HFF-Myc (cell line): Measurements from ENCODE around the gene DACH1.

Experiments used
- DNase-seq: peaks from one replicate; pipeline ENCODE4 v3.0.0-alpha.2; 2011; ENCODE audit warnings: low read depth; ENCODE audit errors: extremely low read depth
- H3K4me3 ChIP-seq: replicated peaks from 2 replicates; pipeline ENCODE4 v1.5.1; 2011; ENCODE audit warnings: low read depth, mild to moderate bottlenecking, control low read depth, low read length
- CTCF ChIP-seq: IDR thresholded peaks from 2 replicates; pipeline ENCODE4 v1.5.1; 2012; ENCODE audit warnings: mild to moderate bottlenecking, low read depth, low read length, control low read depth; ENCODE audit errors: missing control alignments

The DACH1 gene

GRCh38 chr13:71597150-71597549 lies 269.9 kb downstream of the DACH1 start:
- no peak for DNase-seq
- no peak overlapping the region for H3K4me3 ChIP-seq
- TF ChIP-seq CTCF = no peak

- no peak for TF ChIP-seq CTCF
Measured at GRCh38 chr13:71596116-71596515, 270.9 kb downstream of the DACH1 start.

GRCh38 chr13:71593566-71593965 lies 273.4 kb downstream of the DACH1 start:
- no peak for TF ChIP-seq CTCF
- H3K4me3 ChIP-seq = no peak overlapping the region
- no peak for DNase-seq

More at GRCh38 chr13:71596116-71596515, 270.9 kb downstream of the DACH1 start:
- DNase-seq = no peak
- H3K4me3 ChIP-seq = no peak overlapping the region

GRCh38 chr13:71591374-71591773 lies 275.6 kb downstream of the DACH1 start:
- no peak for TF ChIP-seq CTCF
- no peak for DNase-seq
- no peak overlapping the region for H3K4me3 ChIP-seq

- no peak for DNase-seq
- TF ChIP-seq CTCF = no peak
Measured at GRCh38 chr13:71590654-71591148, 276.3 kb downstream of the DACH1 start.

GRCh38 chr13:71589032-71589431 lies 278.0 kb downstream of the DACH1 start:
- no peak for DNase-seq
- TF ChIP-seq CTCF = no peak
- H3K4me3 ChIP-seq = no peak overlapping the region

More at GRCh38 chr13:71590654-71591148, 276.3 kb downstream of the DACH1 start:
- no peak overlapping the region for H3K4me3 ChIP-seq

- no peak overlapping the region for H3K4me3 ChIP-seq
- no peak for DNase-seq
- TF ChIP-seq CTCF = no peak
Measured at GRCh38 chr13:71587817-71588216, 279.2 kb downstream of the DACH1 start.
